ENCODE data around the gene MEP1B.
"Not testable (repeated sequence)": the region's sequence is repeated elsewhere in the genome, so short reads cannot be mapped to it uniquely, and the experiment has no call there.

Gene MEP1B

DNA sequence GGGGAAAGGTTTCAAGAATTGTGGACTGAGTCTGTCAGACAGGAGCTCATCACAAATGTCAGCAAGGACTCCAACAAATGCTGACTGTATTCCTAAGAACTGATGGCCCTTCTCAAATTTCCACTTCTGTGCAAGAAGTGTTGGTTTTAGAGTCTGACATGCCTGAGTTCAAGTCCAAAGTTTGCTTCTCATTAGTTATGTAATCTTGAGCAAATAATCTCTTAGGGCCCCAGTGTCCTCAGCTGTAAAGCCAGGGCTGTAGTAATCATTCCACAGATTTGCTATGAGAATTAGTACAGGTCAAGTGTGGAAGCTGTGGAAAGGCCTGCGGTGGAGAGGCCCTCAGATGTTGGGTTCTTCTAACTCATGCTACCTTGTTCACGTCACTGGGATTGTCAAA lies 23.9 kb downstream of the MEP1B start:
- Histone ChIP-seq H3K27me3 (replicated peaks; ENCODE audit: control insufficient read depth, insufficient read depth, low read length) (no peaks in the 10 kb centered on the region), H3K4me3 (replicated peaks; ENCODE audit: low read depth, low read length) (no peak overlapping the region), H3K36me3 (ENCODE audit: control insufficient read depth, insufficient read depth, low read length) (no peaks in the 10 kb centered on the region)
- TF ChIP-seq, protein P1, sequence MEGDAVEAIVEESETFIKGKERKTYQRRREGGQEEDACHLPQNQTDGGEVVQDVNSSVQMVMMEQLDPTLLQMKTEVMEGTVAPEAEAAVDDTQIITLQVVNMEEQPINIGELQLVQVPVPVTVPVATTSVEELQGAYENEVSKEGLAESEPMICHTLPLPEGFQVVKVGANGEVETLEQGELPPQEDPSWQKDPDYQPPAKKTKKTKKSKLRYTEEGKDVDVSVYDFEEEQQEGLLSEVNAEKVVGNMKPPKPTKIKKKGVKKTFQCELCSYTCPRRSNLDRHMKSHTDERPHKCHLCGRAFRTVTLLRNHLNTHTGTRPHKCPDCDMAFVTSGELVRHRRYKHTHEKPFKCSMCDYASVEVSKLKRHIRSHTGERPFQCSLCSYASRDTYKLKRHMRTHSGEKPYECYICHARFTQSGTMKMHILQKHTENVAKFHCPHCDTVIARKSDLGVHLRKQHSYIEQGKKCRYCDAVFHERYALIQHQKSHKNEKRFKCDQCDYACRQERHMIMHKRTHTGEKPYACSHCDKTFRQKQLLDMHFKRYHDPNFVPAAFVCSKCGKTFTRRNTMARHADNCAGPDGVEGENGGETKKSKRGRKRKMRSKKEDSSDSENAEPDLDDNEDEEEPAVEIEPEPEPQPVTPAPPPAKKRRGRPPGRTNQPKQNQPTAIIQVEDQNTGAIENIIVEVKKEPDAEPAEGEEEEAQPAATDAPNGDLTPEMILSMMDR (IDR thresholded peaks at IDR 0.05; ENCODE audit: insufficient read depth, low read length, poor library complexity, severe bottlenecking): no peak
- DNase-seq (ENCODE audit: extremely low read depth, insufficient read length): no peak

DNA sequence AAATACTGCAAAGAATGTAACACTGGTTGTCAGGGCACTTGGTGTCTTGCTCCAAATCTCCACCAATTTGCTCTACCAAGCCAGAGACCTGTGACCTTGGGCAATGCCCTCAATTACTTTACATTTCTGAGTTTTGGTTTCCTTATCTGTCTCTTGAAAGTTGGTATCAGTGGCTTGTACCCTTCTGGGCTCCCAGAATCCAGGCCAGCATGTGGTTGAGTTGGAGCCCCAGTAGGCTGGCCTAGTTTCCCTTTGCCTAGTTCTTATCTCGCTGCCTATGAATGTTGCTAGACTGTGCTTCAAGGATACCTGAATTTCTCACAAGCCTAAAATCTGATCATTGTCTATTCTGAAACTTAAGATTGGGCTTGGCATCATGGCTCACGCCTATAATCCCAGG lies 26.6 kb downstream of the MEP1B start:
- Histone ChIP-seq H3K27me3 (replicated peaks; ENCODE audit: control insufficient read depth, insufficient read depth, low read length) (no peaks in the 10 kb centered on the region), H3K4me3 (replicated peaks; ENCODE audit: low read depth, low read length) (no peak overlapping the region), H3K36me3 (ENCODE audit: control insufficient read depth, insufficient read depth, low read length) (no peaks in the 10 kb centered on the region)
- no peak for DNase-seq (ENCODE audit: extremely low read depth, insufficient read length)
- TF ChIP-seq, protein P1 (IDR thresholded peaks at IDR 0.05; ENCODE audit: insufficient read depth, low read length, poor library complexity, severe bottlenecking): no peak

DNA sequence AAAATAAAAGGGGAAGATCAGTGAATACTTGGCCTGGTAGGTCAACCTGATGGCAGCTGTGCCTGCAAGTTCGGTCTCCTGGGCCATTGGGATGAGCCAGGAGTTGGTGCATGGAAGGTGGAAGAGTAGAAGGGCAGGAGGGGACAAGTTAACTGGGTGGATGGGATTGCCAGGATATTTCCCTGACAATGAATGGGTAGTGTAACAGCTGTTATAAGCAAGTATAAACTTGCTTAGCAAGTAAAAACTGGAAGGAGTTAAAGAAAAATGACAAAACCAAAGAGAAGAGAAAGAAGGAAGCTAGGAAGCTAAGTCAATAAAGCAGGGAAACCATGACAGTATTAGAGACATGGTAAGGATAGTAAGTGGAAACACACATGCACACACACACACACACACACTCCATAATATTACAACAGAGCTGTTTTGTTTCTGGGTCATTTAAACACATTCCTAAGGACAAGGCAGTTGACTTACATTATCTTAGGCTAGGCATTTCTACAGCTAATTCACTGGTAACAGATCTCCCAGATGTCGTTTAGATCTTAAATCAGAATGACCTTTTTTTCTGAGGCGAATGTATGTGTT lies 29.7 kb downstream of the MEP1B start:
- TF ChIP-seq, protein P1 (IDR thresholded peaks at IDR 0.05; ENCODE audit: insufficient read depth, low read length, poor library complexity, severe bottlenecking): no peak
- no peak for DNase-seq (ENCODE audit: extremely low read depth, insufficient read length)
- Histone ChIP-seq H3K36me3 (ENCODE audit: control insufficient read depth, insufficient read depth, low read length) (no peaks in the 10 kb centered on the region), H3K27me3 (replicated peaks; ENCODE audit: control insufficient read depth, insufficient read depth, low read length) (no peaks in the 10 kb centered on the region), H3K4me3 (replicated peaks; ENCODE audit: low read depth, low read length) (no peak overlapping the region)

DNA sequence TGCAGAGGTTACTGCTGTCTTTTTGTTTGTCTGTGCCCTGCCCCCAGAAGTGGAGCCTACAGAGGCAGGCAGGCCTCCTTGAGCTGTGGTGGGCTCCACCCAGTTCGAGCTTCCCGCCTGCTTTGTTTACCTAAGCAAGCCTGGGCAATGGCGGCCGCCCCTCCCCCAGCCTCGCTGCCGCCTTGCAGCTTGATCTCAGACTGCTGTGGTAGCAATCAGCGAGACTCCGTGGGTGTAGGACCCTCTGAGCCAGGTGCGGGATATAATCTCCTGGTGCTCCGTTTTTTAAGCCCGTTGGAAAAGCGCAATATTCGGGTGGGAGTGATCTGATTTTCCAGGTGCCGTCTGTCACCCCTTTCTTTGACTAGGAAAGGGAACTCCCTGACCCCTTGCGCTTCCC lies 43.5 kb downstream of the MEP1B start:
- not testable (repeated sequence) for H3K27me3 ChIP-seq (replicated peaks; ENCODE audit: control insufficient read depth, insufficient read depth, low read length); H3K4me3 ChIP-seq (replicated peaks; ENCODE audit: low read depth, low read length); DNase-seq (ENCODE audit: extremely low read depth, insufficient read length); H3K36me3 ChIP-seq (ENCODE audit: control insufficient read depth, insufficient read depth, low read length)

DNA sequence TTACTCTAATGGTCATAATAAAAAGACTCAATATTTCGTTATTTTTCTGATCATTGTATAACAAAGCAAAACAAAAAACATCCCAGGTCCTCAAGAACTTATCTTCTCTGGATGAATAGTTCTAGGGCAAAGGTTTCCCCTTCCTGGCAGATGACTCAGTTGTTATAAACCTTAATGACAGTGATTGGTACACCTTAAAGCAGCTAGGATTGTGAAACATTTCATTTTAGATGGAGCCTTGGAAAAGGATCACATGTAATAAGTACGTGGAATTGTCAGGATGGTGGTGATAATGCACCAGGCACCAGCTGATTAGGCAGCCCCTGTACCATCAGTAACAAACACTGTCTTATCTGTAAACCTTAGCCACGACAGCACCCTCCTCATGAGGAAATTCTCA lies 47.2 kb downstream of the MEP1B start:
- Histone ChIP-seq H3K36me3 (ENCODE audit: control insufficient read depth, insufficient read depth, low read length) (no peaks in the 10 kb centered on the region), H3K27me3 (replicated peaks; ENCODE audit: control insufficient read depth, insufficient read depth, low read length) (no peaks in the 10 kb centered on the region; the same call in 1 of the 2 replicates), H3K4me3 (replicated peaks; ENCODE audit: low read depth, low read length) (no peak overlapping the region)
- TF ChIP-seq, protein P1 (IDR thresholded peaks at IDR 0.05; ENCODE audit: insufficient read depth, low read length, poor library complexity, severe bottlenecking): no peak
- no peak for DNase-seq (ENCODE audit: extremely low read depth, insufficient read length)

DNA sequence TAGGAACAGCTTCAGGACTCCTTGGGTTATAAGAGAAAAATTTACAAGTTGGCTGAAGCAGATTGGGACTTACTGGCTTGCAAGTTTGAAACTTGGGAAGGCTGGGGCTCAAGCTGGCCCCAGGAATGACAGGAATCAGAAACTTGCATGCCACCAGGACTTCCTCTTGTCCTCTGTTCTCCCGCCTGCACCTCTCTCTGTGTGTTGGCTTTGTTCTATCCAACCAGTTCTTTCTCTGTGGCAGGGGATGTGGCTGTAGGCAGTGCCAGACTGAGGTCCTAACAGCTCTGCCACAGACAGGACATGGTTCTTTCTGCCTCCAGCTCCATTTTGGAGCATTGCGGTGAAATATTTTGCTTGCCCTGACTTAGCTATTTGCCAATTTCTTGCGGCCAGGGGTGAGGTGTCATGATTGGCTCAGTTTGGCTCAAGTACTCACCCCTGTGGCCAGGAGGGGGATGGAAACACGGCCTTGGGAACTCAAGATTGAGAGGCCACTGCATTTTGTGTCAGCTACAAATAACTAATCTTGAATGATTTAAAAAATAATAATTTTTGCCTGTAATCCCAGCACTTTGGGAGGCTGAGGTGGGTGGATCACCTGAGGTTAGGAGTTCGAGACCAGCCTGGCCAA lies 48.9 kb downstream of the MEP1B start:
- Histone ChIP-seq H3K27me3 (replicated peaks; ENCODE audit: control insufficient read depth, insufficient read depth, low read length) (no peaks in the 10 kb centered on the region; the same call in 1 of the 2 replicates), H3K4me3 (replicated peaks; ENCODE audit: low read depth, low read length) (no peak overlapping the region), H3K36me3 (ENCODE audit: control insufficient read depth, insufficient read depth, low read length) (no peaks in the 10 kb centered on the region)
- DNase-seq (ENCODE audit: extremely low read depth, insufficient read length): no peak
- TF ChIP-seq, protein P1 (IDR thresholded peaks at IDR 0.05; ENCODE audit: insufficient read depth, low read length, poor library complexity, severe bottlenecking): peak; percentile 8

Data from GM06990 (cell line).